ENCODE data around the gene TMEM178B.

Gene TMEM178B

GRCh38 chr7:141527076-141527475, 453.2 kb downstream of the TMEM178B start:
- no peak for DNase-seq (ENCODE audit: low spot score)

GRCh38 chr7:141528399-141528798, 454.5 kb downstream of the TMEM178B start:
- DNase-seq (ENCODE audit: low spot score): no peak
